HCT116 (cell line): ENCODE results near the gene SEC11C.

Source experiments
- CBX3 ChIP-seq: IDR thresholded peaks from 2 replicates; pipeline ENCODE4 v1.6.1; 2012; ENCODE audit warnings: low read depth
- CTCF ChIP-seq, 3 experiments: fragments of 200-600 bp in 1 of 3; sonication (generic) in 1 of 3; IDR thresholded peaks in 2 of 3; conservative IDR thresholded peaks in 1 of 3; 2 replicates each; pipeline ENCODE4 v1.5.1; 2012 to 2017; ENCODE audit warnings: low read depth in 2 of 3, low read length in 2 of 3, antibody characterized with exemption in 1 of 3, borderline replicate concordance in 1 of 3, control low read depth in 1 of 3, mild to moderate bottlenecking in 1 of 3, mixed read lengths in 1 of 3, mixed run types in 1 of 3, moderate library complexity in 1 of 3; ENCODE audit not compliant: insufficient read depth in 1 of 3
- EZH2 ChIP-seq: fragments of 200-600 bp; sonication (generic); IDR thresholded peaks from 2 replicates; pipeline ENCODE4 v1.6.1; 2017; ENCODE audit warnings: antibody characterized with exemption, mixed run types
- FOSL1 ChIP-seq: IDR thresholded peaks from 2 replicates; pipeline ENCODE4 v1.6.1; 2012; ENCODE audit warnings: low read depth
- JUND ChIP-seq: IDR thresholded peaks from 2 replicates; pipeline ENCODE4 v1.6.1; 2012
- POLR2A ChIP-seq: IDR thresholded peaks from 2 replicates; pipeline ENCODE4 v1.7.0; 2011; ENCODE audit warnings: borderline replicate concordance; ENCODE audit not compliant: insufficient read depth, insufficient read length; ENCODE audit errors: extremely low read depth
- POLR2AphosphoS5 ChIP-seq: IDR thresholded peaks from 2 replicates; pipeline ENCODE4 v1.6.1; 2011; ENCODE audit warnings: mild to moderate bottlenecking, low read depth, low read length, moderate library complexity
- RAD21 ChIP-seq: IDR thresholded peaks from 2 replicates; pipeline ENCODE4 v1.6.1; 2012; ENCODE audit warnings: low read depth, mild to moderate bottlenecking
- REST ChIP-seq: IDR thresholded peaks from 2 replicates; pipeline ENCODE4 v1.6.1; 2012; ENCODE audit warnings: low read depth
- SRF ChIP-seq: IDR thresholded peaks from 2 replicates; pipeline ENCODE4 v1.6.1; 2012; ENCODE audit warnings: low read depth
- TCF7L2 ChIP-seq: IDR thresholded peaks from 2 replicates; pipeline ENCODE4 v1.7.0; 2011; ENCODE audit warnings: borderline replicate concordance, inconsistent platforms; ENCODE audit not compliant: insufficient read depth, insufficient read length; ENCODE audit errors: extremely low read depth
- YY1 ChIP-seq: IDR thresholded peaks from 2 replicates; pipeline ENCODE4 v1.6.1; 2011; ENCODE audit warnings: low read length, low read depth, moderate library complexity, mild to moderate bottlenecking; ENCODE audit not compliant: insufficient replicate concordance; ENCODE audit errors: extremely low read depth
- ZFX ChIP-seq: fragments of 450-650 bp; IDR thresholded peaks from 2 replicates; pipeline ENCODE4 v1.6.1; 2017

DNA sequence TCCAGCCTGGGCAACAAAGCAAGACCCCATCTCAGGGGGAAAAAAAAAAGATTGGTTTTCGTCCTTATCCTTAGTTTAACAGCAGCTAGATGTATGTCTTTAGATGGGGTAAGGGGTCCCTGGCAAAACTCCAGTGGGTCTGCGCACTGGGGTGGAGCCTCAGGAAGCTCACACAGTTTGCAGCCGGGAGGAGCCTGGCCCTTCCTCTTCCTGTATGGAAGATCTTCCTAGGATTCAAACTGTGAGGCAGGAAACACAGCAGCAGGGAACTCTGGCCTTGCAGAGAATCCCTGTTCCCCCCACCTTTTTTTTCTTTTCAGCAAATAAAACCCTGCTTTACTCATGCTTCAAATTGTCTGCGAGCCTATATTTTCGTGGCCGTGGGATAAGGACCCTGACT lies 67.8 kb downstream of the SEC11C start:
- TF ChIP-seq TCF7L2 (no peak), CTCF (IDR thresholded peaks at IDR 0.05 in 2 of 3, conservative IDR thresholded peaks at IDR 0.05 in 1 of 3; ENCODE audit: borderline replicate concordance in 1 of 3, insufficient read depth in 1 of 3, low read depth in 2 of 3, low read length in 2 of 3) (no peak), POLR2A (no peak), RAD21 (no peak), FOSL1 (no peak), POLR2AphosphoS5 (no peak), CBX3 (no peak), JUND (no peak), EZH2 (no peak), SRF (no peak), REST (no peak), ZFX (no peak), YY1 (no peak)
